Keratinocyte (primary cell): ENCODE data around the gene CLCA4. TPM values are rescaled to one million over a fixed set of nuclear protein-coding genes. Genes with fewer than 3 reads are reported as not detected.
A peak's percentile ranks its signal among the peaks of the same experiment; 100 is the strongest.

Experiments
- DNase-seq: peaks from one replicate; pipeline ENCODE4 v3.0.0-alpha.2; 2011; ENCODE audit warnings: low read depth, missing footprints, low spot score
- FAIRE-seq: peaks from 2 replicates; lab custom pipeline; 2011; peaks lifted over from hg19 to GRCh38; lab: Jason Lieb, UNC
- H2AFZ ChIP-seq: 2 replicates; pipeline ENCODE4 v1.6.0; 2012; ENCODE audit warnings: low read length, control low read depth, inconsistent platforms; ENCODE audit not compliant: control insufficient read depth
- H3K27ac ChIP-seq: 2 replicates; pipeline ENCODE4 v1.5.1; 2011; ENCODE audit warnings: low read length; ENCODE audit not compliant: control insufficient read depth, insufficient read depth
- H3K27me3 ChIP-seq: 3 replicates; pipeline ENCODE4 v1.6.0; 2011; ENCODE audit warnings: low read length; ENCODE audit not compliant: control insufficient read depth, insufficient read depth; ENCODE audit errors: extremely low read depth
- H3K36me3 ChIP-seq, 2 experiments: 2 replicates in 1 of 2; 3 replicates in 1 of 2; pipeline ENCODE4 v1.5.1; 2011; ENCODE audit warnings: low read length in 2 of 2, mild to moderate bottlenecking in 1 of 2; ENCODE audit not compliant: control insufficient read depth in 2 of 2, insufficient read depth in 2 of 2; ENCODE audit errors: extremely low read depth in 1 of 2
- H3K4me1 ChIP-seq: 3 replicates; pipeline ENCODE4 v1.5.1; 2011; ENCODE audit warnings: low read length; ENCODE audit not compliant: control insufficient read depth, insufficient read depth; ENCODE audit errors: extremely low read depth
- H3K4me2 ChIP-seq: 3 replicates; pipeline ENCODE4 v1.6.0; 2011; ENCODE audit warnings: low read depth, low read length; ENCODE audit not compliant: control insufficient read depth, insufficient read depth; ENCODE audit errors: extremely low read depth
- H3K4me3 ChIP-seq, 3 experiments: fragments of 200-600 bp in 1 of 3; sonication (generic) in 1 of 3; 2 replicates in 2 of 3; 3 replicates in 1 of 3; pipeline ENCODE4 v1.5.1; 2011 to 2016; ENCODE audit warnings: low read length in 3 of 3, mild to moderate bottlenecking in 3 of 3, control low read depth in 2 of 3, inconsistent platforms in 1 of 3, low read depth in 1 of 3, mixed read lengths in 1 of 3, mixed run types in 1 of 3, moderate library complexity in 1 of 3; ENCODE audit not compliant: control insufficient read depth in 2 of 3, insufficient read depth in 2 of 3; ENCODE audit errors: extremely low read depth in 1 of 3
- H3K79me2 ChIP-seq: 2 replicates; pipeline ENCODE4 v1.6.0; 2012; ENCODE audit warnings: low read length; ENCODE audit not compliant: control insufficient read depth, insufficient read depth
- H3K9ac ChIP-seq: 3 replicates; pipeline ENCODE4 v1.6.0; 2011; ENCODE audit warnings: low read length; ENCODE audit not compliant: control insufficient read depth, insufficient read depth; ENCODE audit errors: extremely low read depth
- H3K9me1 ChIP-seq: 3 replicates; pipeline ENCODE4 v1.6.0; 2011; ENCODE audit warnings: low read length; ENCODE audit not compliant: control insufficient read depth, insufficient read depth; ENCODE audit errors: extremely low read depth
- H3K9me3 ChIP-seq: 2 replicates; pipeline ENCODE4 v1.5.1; 2012; ENCODE audit warnings: low read depth, low read length; ENCODE audit not compliant: control insufficient read depth
- H4K20me1 ChIP-seq: 3 replicates; pipeline ENCODE4 v1.6.0; 2011; ENCODE audit warnings: low read length; ENCODE audit not compliant: control insufficient read depth, insufficient read depth; ENCODE audit errors: extremely low read depth
- CTCF ChIP-seq, 3 experiments: IDR thresholded peaks in 1 of 3; conservative IDR thresholded peaks in 1 of 3; optimal IDR thresholded peaks in 1 of 3; 2 replicates in 2 of 3; 3 replicates in 1 of 3; pipeline versions ENCODE3 to v1.5.1; 2011; ENCODE audit warnings: low read length in 3 of 3, mild to moderate bottlenecking in 3 of 3, moderate library complexity in 2 of 3, control low read depth in 1 of 3, inconsistent platforms in 1 of 3; ENCODE audit not compliant: insufficient read depth in 2 of 3; ENCODE audit errors: extremely low read depth in 1 of 3
- EZH2 ChIP-seq: IDR thresholded peaks from one replicate; pipeline ENCODE4 v1.6.1; 2012; ENCODE audit warnings: inconsistent platforms, mild to moderate bottlenecking, low read length, moderate library complexity
- dilution Hi-C: fragments of 300-500 bp; cut with MboI; formaldehyde crosslinking; loops from one replicate; pipeline ENCODE4 v1.7.0; 2020; ENCODE audit warnings: low sequenced_read_pairs; ENCODE audit not compliant: extremely low pct_ligation_motif_present
- polyA plus RNA-seq, 5 experiments: library from polyadenylated mRNA; depleted of rRNA in 3 of 5; stranded (reverse) in 3 of 5; stranded (forward) in 1 of 5; unstranded in 1 of 5; fragments of >200 nt; gene quantifications; 1 replicate in 1 of 5; 2 replicates in 3 of 5; 3 replicates in 1 of 5; pipeline versions ENCODE4 v1.2.1 to v1.2.3, GENCODE V29; 2011 to 2012; ENCODE audit warnings: missing spikeins in 2 of 5, low read depth in 1 of 5, low replicate concordance in 1 of 5

The CLCA4 gene
- polyA plus RNA-seq, 1 donor (not counting 4 experiments of a cell fraction or from before 2014, with no cell fraction given), result 1.5 TPM

- Histone ChIP-seq H3K27me3 (no peaks in the 10 kb centered on the region), H4K20me1 (no peaks in the 10 kb centered on the region), H3K4me1 (peaks cover 26% of the 10 kb centered on the region), H3K79me2 (no peaks in the 10 kb centered on the region), H3K4me2 (no peak overlapping the region), H3K4me3 (no peak overlapping the region), H3K27ac (no peak overlapping the region), H3K36me3 (no peaks in the 10 kb centered on the region), H3K9me1 (no peaks in the 10 kb centered on the region), H3K9ac (no peak overlapping the region), H2AFZ (no peak overlapping the region), H3K9me3 (no peaks in the 10 kb centered on the region)
- TF ChIP-seq EZH2 (no peak), CTCF (optimal IDR thresholded peaks at IDR 0.05 in 1 of 3, IDR thresholded peaks at IDR 0.05 in 1 of 3, conservative IDR thresholded peaks at IDR 0.05 in 1 of 3; ENCODE audit: extremely low read depth in 1 of 3, insufficient read depth in 2 of 3, low read length in 3 of 3) (peak in 2 of 3 experiments; percentile 55 to 56)
- DNase-seq, result no peak
- dilution Hi-C loops, result loop anchor here (25.0 kb wide), 1 partner anchor 187 kb away; no protein-coding TSS in a partner anchor
- FAIRE-seq, result no peak
These were observed 46.8 kb upstream of the CLCA4 start for GRCh38 chr1:86499987-86500593.

- no peaks in the 10 kb centered on the region for H4K20me1 ChIP-seq
- no peak for TF ChIP-seq CTCF (optimal IDR thresholded peaks at IDR 0.05 in 1 of 3, IDR thresholded peaks at IDR 0.05 in 1 of 3, conservative IDR thresholded peaks at IDR 0.05 in 1 of 3; ENCODE audit: extremely low read depth in 1 of 3, insufficient read depth in 2 of 3, low read length in 3 of 3)
- TF ChIP-seq EZH2, result no peak
These were observed 46.2 kb upstream of the CLCA4 start for GRCh38 chr1:86500714-86501113.

More at GRCh38 chr1:86500714-86501113, 46.2 kb upstream of the CLCA4 start:
- Histone ChIP-seq H3K9ac (no peak overlapping the region), H3K4me3 (no peak overlapping the region), H3K4me2 (no peak overlapping the region), H3K9me3 (no peaks in the 10 kb centered on the region), H3K9me1 (no peaks in the 10 kb centered on the region), H3K27me3 (no peaks in the 10 kb centered on the region), H3K4me1 (peaks cover 26% of the 10 kb centered on the region), H2AFZ (no peak overlapping the region), H3K27ac (no peak overlapping the region), H3K79me2 (no peaks in the 10 kb centered on the region), H3K36me3 (no peaks in the 10 kb centered on the region)
- dilution Hi-C loops, result loop anchor here (25.0 kb wide), 1 partner anchor 187 kb away; no protein-coding TSS in a partner anchor
- no peak for FAIRE-seq
- DNase-seq, result no peak
